Peyer's patch (tissue), 4 donors: ENCODE data around the gene LEKR1. TPM values are rescaled to one million over a fixed set of nuclear protein-coding genes. Genes with fewer than 3 reads are reported as not detected.

ENCODE experiments used
- DNase-seq, 3 donors: peaks; one replicate each; pipeline ENCODE4 v3.0.0-alpha.2; 2017 to 2019
- H3K27ac ChIP-seq, 4 donors: fragments of 200-600 bp; sonication (generic); one replicate each; pipeline ENCODE4 v1.5.1; 2016 to 2019
- H3K27me3 ChIP-seq, 2 donors: fragments of 200-600 bp; sonication (generic); one replicate each; pipeline ENCODE4 v1.5.1; 2019
- H3K36me3 ChIP-seq, 3 donors: fragments of 200-600 bp; sonication (generic); one replicate each; pipeline ENCODE4 v1.5.1; 2016 to 2019
- H3K4me1 ChIP-seq, 4 donors: fragments of 200-600 bp; sonication (generic); one replicate each; pipeline ENCODE4 v1.5.1; 2016 to 2019
- H3K4me3 ChIP-seq, 4 donors: fragments of 200-600 bp; sonication (generic); 1 replicate in 3 of 4; 2 replicates in 1 of 4; pipeline ENCODE4 v1.5.1; 2016 to 2019; ENCODE audit warnings: mild to moderate bottlenecking in 1 of 4
- H3K9me3 ChIP-seq, 4 donors: fragments of 200-600 bp; sonication (generic); one replicate each; pipeline ENCODE4 v1.5.1; 2016 to 2019; ENCODE audit warnings: mild to moderate bottlenecking in 1 of 4
- CTCF ChIP-seq, 6 experiments: fragments of 450-650 bp in 4 of 6; fragments of 200-600 bp in 2 of 6; sonication (generic) in 1 of 6; IDR thresholded peaks; one replicate each; pipeline ENCODE4 v1.5.1; 2017 to 2019; ENCODE audit warnings: antibody characterized with exemption in 6 of 6, mild to moderate bottlenecking in 3 of 6, moderate library complexity in 1 of 6
- POLR2A ChIP-seq, 2 donors: fragments of 450-650 bp; IDR thresholded peaks; one replicate each; pipeline ENCODE4 v1.5.1; 2017; ENCODE audit warnings: antibody characterized with exemption in 2 of 2, mild to moderate bottlenecking in 2 of 2, moderate library complexity in 2 of 2
- total RNA-seq, 4 donors: library from RNA; depleted of rRNA; stranded (reverse); fragments of >200 nt; gene quantifications; one replicate each; pipeline ENCODE4 v1.1.0, GENCODE V29; 2016

Gene LEKR1
- total RNA-seq, 4 donors from 2014 or later = 0.85 to 9.1 (median 0.94) TPM; not detected in 1

- no peak for DNase-seq
- H3K4me1 ChIP-seq = no peaks in the 10 kb centered on the region
- H3K27ac ChIP-seq = peak overlapping the region in 1 of 4 donors; percentile 21
- TF ChIP-seq POLR2A (IDR thresholded peaks at IDR 0.05) (no peak), CTCF (IDR thresholded peaks at IDR 0.05) (no peak)
- no peaks in the 10 kb centered on the region for H3K36me3 ChIP-seq
- H3K27me3 ChIP-seq = no peaks in the 10 kb centered on the region
- H3K9me3 ChIP-seq = no peaks in the 10 kb centered on the region
- no peak overlapping the region for H3K4me3 ChIP-seq
Observed at GRCh38 chr3:157063926-157064325, 237.8 kb downstream of the LEKR1 start.

GRCh38 chr3:157064402-157064801 lies 238.2 kb downstream of the LEKR1 start:
- peak in 2 of 3 donors; percentile 66 for DNase-seq
- Histone ChIP-seq H3K36me3 (no peaks in the 10 kb centered on the region), H3K27ac (peak overlapping the region in 1 of 4 donors; percentile 21), H3K4me3 (no peak overlapping the region), H3K27me3 (no peaks in the 10 kb centered on the region), H3K4me1 (no peaks in the 10 kb centered on the region), H3K9me3 (no peaks in the 10 kb centered on the region)
- TF ChIP-seq POLR2A (IDR thresholded peaks at IDR 0.05) (no peak), CTCF (IDR thresholded peaks at IDR 0.05) (no peak)

- H3K4me3 ChIP-seq = no peak overlapping the region
- DNase-seq = no peak
- H3K9me3 ChIP-seq = no peaks in the 10 kb centered on the region
- H3K27ac ChIP-seq = no peak overlapping the region
- no peaks in the 10 kb centered on the region for H3K36me3 ChIP-seq
- H3K4me1 ChIP-seq = peaks cover 0 to 5% (median 0%) of the 10 kb centered on the region in 4 donors
- TF ChIP-seq POLR2A (IDR thresholded peaks at IDR 0.05) = no peak
- TF ChIP-seq CTCF (IDR thresholded peaks at IDR 0.05) = no peak
- no peaks in the 10 kb centered on the region for H3K27me3 ChIP-seq
Observed at GRCh38 chr3:157065201-157065600, 239.0 kb downstream of the LEKR1 start.

- TF ChIP-seq POLR2A (IDR thresholded peaks at IDR 0.05) (no peak), CTCF (IDR thresholded peaks at IDR 0.05) (no peak)
- Histone ChIP-seq H3K27me3 (no peaks in the 10 kb centered on the region), H3K4me3 (no peak overlapping the region), H3K9me3 (no peaks in the 10 kb centered on the region), H3K4me1 (peaks cover 0 to 10% (median 0%) of the 10 kb centered on the region in 4 donors), H3K27ac (no peak overlapping the region), H3K36me3 (no peaks in the 10 kb centered on the region)
- no peak for DNase-seq
Observed at GRCh38 chr3:157066335-157067098, 240.4 kb downstream of the LEKR1 start.

GRCh38 chr3:157067114-157067513 lies 241.0 kb downstream of the LEKR1 start:
- peak in 2 of 3 donors; percentile 49 to 55 for DNase-seq
- Histone ChIP-seq H3K36me3 (no peaks in the 10 kb centered on the region), H3K4me1 (peaks cover 0 to 10% (median 0%) of the 10 kb centered on the region in 4 donors), H3K27me3 (no peaks in the 10 kb centered on the region), H3K9me3 (no peaks in the 10 kb centered on the region), H3K27ac (peak overlapping the region in 1 of 4 donors; percentile 25), H3K4me3 (no peak overlapping the region)
- TF ChIP-seq CTCF (IDR thresholded peaks at IDR 0.05) (no peak), POLR2A (IDR thresholded peaks at IDR 0.05) (no peak)
